HCEC 1CT (cell line): ENCODE data around the gene CRYL1.

Experiments
- DNase-seq: peaks from one replicate; pipeline ENCODE4 v3.0.0-alpha.2; 2017

CRYL1 gene

DNA sequence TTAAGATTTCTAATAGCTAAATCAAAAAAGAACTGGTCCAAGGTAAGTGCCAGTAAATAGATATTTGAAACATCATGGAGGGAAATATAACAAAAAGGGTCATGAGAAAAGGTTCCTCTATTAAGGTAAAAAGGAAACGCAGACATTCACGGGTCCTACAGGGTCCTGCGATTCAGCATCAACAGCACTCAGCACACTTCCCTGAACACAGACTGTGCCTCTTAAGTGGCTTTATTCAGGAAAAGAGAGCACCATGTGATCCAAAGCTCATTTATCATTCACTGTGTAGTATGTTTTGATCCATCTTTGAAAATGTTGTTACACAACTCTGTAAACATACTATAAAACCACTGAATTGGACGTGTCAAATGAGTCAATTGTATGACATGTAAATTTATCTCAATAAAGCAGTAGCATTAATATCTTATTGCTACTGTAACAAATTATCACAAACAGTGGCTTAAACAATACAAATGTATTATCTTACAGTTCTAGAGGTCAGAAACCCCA, 33.7 kb downstream of the CRYL1 start:
- DNase-seq: peak; percentile 44

DNA sequence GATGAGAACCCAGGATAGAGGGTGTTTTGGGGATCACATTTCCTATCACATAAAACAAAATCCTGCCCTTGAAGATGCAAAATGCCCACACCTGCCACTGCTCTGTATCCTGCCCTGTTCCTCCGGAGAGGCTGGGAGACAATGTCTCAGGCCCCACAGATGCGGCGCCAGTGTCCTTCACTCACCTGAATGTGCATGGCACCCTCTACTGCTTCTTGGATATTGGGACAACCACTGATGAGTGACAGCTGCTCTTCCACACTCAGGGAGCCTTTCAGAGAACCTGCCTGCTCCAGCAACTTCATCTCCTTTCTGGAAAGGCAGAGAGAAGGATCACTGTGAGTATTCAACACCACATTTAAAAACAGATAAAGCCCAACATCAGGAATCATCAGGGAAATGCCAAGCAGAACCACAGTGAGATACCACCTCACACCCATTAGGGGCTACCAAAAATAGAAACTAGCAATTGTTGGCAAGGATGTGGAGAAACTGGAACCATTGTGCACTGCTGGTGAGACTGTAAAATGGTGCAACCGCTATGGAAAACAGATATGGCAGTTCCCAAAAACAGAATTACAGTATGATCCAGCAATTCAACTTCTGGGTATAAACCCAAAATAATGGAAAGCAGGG, 36.4 kb downstream of the CRYL1 start:
- no peak for DNase-seq

DNA sequence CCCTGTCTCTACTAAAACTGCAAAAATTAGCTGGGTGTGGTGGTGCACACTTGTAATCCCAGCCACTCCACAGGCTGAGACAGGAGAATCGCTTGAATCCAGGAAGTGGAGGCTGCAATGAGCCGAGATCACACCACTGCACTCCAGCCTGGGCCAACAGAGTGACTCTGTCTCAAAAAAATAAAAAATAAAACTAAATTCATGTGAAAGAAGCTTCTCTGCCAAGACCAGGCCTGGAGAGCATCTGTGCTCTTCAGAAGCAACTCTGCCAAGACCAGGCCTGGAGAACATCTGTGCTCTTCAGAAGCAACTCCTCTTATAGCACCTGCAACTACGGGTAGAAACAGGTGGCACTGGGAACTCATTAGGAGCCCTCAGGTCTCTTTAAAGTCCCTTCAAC, 37.7 kb downstream of the CRYL1 start:
- no peak for DNase-seq

DNA sequence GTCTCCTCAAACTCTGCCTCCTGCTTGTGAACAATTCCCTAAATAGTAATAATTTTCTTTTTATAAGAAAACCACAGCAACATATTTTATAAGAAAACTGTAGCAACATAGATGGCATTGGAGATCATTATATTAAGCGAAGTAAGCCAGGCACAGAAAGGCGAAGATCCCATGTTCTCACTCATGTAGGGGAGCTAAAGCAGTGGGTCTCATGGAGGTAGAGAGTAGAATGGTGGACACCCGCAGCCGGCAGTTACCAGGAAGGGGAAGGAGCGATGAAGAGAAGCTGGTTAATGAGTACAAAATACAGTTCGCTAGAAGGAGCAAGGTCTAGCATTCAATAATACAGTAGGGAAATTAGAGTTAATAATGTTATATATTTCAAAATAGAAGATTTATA, 42.9 kb downstream of the CRYL1 start:
- no peak for DNase-seq

DNA sequence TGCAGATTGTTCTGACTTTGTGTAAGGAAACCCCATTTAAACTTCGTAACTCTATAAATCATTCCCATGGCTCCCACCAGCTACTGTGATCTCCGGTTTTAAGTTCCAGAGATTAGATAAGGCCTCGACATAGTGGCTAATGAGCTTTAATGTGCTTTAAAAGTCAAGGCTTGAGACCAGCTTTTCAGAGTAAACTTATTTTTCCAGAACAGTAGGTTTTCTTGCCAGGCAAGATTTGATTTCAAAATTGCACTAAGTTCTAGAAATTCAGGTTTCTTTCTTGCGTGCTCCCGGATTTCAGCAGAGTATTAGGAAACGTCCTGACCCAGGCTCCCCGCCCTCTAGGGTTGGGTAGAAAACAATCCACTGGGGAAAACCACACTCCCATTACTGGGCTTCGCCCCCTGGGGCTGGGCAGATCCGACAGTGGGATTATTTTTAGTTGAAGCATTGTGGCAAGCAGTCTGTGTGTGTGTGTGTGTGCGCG, 43.3 kb downstream of the CRYL1 start:
- DNase-seq: no peak

DNA sequence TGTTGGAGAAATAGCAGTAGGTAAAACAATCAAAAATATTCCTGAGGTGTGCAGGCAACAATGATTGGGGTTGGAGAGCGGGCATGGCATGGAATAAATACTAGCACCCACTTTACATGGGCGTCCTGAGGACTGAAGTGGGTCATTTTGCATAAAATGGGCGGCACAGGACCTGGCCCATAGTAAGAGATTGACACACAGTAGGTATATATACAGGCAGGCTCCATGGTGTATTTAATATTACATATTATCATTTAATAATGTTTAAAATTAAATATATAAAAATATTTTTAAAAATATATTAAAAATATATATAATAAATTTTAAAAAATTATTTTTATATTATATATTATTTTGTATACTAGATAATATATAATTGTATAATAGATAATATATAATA, 48.3 kb downstream of the CRYL1 start:
- no peak for DNase-seq

DNA sequence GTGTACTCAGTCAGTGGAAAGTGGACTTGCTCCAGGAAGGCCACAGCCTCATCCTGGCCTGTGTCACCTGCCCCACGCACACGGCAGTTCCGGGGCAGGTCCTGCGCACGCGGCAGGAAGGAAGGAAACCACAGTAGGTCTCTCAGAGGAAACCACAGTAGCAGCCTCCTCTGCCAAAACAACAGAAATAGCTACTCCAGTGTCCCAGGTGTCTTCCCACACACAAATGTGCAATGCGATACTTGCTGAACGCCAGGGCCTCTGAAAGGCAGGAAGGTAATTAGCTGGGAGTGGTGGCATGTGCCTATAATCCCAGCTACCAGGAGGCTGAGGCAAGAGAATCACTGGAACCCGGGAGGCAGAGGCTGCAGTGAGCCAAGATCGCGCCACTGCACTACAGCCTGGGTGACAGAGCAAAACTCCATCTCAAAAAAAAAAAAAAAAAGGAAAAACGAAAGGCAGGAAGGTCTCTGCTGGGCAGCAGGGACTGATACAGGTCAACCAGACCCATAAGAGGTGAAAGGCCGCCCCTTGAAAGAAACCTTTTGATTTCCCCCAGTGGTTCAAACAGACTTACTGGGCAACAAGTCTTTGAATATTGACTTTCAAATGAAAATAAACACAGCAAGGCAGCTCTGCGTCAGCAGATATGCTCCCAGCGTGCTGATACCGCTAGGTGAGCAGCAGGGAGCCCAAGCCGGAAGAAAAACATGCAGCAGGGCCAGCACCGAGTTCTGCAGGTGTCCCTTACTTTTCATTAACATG, 49.5 kb downstream of the CRYL1 start:
- DNase-seq: no peak

DNA sequence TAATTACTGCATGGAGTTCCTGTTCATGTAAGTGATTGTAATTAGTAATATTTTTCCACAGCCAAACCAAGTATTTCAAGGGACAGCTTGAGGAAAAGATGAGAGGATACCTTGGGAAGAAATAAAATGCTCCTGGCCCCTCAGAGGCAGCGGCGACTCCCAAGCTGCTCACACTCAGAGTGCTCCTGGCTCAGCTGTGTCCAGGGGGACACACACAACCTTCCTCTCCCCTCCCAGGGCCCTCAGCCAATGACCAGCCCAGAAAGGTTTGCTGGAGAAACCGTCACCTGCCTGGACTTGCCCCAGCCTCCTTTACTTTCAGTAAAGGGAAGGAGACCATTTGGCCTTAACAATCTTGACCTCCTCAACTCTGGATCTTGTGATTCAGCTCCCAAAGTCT, 51.1 kb downstream of the CRYL1 start:
- DNase-seq: no peak

DNA sequence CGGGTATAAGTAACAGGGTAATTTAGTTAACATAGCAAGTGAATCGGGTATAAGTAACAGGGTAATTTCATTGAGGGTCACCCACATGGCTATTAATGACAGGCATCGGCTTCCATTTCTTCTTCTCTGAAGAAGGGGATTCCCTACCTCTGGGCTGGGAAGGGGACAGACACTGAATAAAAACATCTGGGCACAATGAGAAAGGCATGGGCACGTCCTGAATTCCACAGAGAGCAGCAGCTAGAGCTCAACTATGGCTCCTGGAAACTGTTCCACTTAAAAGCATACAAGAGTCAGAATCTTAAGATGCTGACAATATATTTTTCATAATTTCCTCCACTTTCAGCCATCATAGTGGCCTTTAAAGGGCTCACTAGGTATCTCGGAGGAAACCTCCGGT, 51.8 kb downstream of the CRYL1 start:
- DNase-seq: no peak

DNA sequence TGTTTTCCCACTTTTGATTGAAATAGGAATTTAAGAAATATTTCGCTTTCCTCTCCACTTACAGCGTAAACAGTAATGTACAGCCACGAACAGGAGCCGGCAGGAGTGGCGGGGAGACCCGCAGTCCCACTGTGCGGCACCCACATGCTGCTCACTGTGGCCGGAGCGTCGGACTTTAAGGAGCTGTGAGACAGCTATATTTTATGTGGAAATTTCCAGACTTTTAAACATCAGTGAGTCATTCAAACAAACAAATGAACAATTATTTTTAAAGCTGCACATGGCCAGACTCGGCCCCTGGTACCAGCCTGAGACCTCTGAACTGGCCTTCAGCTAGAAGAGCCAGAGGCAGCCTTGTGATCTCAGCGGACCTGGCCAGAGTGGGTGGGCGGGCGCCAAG, 52.5 kb downstream of the CRYL1 start:
- peak; percentile 26 for DNase-seq

DNA sequence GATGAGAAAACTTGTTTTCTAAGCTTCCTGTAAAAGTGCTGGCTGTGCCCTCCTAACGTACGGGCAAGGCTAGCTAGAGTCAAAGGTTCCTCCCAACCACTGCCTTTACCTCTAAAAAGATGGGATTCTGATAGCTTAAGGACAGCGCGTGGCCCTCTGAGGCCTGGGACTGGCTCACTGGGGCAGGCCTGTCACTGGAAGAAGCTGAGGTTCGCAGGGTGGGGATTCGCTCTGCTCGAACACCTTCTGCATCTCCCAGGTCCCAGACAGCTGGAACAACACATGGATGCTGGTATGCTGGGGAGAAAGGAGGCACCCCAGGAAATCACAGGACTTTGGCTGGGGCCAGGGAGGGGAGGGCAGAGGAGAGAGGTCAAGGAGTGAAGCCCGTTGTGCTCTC, 53.1 kb downstream of the CRYL1 start:
- DNase-seq: no peak

DNA sequence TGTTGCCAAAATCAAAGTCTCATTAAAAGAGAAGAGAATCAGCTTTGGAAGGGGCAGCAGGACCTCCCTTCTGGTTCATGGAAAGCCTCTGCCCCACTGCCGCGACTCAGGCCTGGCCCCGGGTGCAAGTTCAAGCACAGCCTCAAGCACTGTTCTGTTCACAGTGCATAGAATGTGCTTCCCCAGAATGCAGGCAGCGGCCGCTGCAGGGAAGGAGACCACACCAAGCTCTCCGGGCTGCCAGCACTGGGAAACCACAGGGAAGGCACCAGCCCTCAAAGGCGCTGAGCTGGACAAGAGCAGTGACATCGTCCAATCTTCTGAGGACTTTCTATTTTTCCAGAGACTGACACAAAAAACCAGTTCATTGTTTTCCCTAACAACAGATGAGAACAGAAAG, 55.5 kb downstream of the CRYL1 start:
- DNase-seq: no peak

DNA sequence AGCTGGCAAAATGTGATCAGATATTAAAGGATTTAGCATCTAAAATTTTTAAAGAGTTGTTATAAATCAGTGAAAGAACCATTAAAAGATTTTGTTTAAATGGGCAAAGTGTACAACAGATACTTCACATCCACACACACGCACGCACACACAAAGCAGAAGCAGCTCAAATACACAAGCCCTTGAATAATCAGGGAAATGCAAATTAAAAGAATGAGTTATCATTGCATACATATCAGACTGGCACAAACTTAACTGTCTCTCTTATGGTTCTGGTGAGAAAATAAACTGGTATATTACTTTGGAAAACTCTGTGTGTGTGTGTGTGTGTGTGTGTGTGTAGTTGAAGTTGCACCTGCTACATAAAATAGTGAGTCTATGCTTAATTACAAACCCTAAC, 59.3 kb downstream of the CRYL1 start:
- no peak for DNase-seq

DNA sequence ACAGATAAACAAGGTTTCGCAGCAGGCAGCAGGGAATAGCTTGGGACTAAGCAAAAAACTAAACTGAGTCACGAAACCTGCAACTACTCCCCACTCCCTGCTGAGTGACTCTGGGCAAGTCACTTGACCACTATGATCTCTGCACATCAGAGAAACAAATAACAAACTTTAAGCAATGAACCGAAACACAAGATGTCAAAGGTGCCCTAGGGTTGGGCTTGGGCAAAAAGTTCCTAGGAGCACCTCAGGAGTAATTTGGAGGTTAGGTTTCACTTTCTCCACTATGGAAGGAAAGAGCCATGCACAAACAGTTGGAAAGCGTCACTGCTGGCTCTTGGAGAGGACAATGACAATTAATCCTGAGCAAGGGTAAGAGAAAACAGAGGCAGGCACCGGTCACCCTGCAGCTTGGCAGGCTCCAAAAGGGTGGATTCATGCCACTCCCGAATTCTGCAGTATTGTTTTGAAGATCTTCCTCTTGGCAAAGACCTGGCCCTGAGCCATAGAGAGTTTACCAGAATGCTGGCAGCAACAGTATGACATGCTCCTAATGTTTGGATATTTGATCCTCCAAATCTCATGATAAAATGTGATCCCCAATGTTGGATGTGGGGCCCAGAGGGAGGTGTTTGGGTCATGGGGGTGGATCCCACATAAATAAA, 60.3 kb downstream of the CRYL1 start:
- peak; percentile 34 for DNase-seq

DNA sequence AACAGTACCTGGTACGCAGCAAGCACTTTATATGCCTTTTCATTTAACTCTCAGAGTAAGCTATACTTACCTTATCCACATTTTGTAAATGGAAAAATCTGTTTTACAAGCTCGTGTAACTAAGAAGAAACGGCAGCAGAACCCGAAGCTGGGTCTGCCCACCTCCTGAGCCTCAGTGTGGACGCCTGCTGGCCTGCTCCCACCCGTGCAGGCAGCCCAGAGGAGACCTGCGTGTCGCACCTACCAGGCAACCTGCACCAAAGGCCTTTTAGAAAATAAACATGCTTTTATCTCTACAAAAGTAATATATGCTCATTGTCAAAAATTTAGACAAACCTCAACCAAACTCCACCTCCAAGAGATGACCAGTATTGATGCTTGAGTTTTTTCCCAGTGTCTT, 62.7 kb downstream of the CRYL1 start:
- DNase-seq: no peak

DNA sequence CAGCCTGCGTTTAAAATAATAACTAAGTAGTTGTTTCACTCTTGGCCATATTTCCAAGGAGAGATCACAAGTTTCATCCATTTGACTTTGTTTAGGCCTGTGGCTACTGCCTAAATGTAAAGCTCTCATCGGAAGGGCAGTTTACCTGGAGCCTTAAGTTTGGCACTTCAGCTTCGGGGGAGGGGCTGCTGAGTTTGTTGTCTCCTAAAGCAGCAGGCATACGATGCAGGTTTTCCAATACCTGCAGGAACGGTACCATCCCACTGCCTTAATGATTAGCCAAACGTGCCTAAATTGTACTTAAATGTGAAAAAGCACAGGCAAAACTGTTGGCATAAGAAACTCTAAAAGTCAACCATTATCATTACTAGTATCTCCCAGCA, 63.1 kb downstream of the CRYL1 start:
- DNase-seq: no peak

DNA sequence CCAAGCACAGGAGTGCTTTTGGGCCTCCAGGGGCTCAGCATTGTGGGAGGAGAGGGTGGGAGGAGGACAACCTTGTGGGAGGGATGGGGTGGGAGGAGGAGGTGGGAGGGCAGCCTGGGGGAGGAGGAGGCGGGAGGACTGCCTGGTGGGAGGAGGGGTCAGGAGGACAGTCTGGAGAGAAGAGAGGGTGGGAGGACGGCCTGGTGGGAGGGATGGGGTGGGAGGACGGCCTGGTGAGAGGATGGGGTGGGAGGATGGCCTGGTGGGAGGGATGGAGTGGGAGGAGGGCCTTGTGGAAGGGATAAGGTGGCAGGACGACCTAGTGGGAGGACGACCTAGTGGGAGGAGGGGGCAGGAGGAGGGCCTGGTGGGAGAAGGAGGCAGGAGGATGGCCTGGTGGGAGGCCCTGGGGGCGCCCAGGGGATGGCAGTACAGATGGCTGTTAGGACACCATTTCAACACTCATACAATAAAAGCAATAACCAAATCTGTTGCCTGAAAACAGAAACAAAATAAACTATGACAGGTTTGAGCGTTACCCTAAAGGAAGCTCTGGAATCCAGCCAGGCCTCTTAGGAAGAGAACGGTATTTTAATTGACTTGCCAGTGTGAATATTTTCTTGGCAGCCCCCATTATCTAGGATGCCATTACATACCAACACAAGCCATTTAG, 63.7 kb downstream of the CRYL1 start:
- no peak for DNase-seq

DNA sequence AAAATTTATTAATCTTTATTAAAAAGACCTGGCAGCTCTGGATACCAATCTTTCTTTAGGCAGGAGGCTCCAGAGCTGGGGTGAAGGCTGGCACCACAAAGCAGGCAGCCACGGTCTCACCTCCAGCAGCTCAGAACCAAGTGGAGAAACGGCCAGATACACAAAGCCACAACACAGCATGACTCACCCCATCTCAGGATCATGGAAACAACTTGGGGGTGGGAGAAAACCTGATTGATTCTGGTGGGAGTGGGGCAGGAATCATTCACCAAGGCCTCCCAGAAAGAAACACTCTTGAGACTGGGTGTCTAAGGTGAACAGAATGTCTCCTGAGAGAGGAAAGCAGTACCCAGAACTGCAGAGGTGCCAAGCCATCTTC, 64.2 kb downstream of the CRYL1 start:
- DNase-seq: peak; percentile 45

DNA sequence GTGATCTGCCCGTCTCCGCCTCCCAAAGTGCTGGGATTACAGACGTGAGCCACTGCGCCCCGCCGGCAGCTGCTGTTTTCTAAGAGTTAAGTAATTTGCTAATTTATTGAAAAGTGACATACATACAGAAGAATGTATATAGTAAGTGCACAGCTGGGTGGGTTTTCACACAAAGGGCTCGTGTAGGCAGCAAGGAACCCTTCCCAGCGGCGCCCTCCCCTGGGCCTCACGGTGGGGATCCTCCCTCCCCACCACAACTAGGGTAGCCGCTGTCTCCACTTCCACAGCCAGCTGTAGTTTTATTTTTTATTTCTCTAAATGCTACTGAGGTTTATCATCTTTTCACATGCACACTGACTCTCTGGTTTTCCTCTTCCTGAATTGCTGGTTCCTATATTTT, 64.9 kb downstream of the CRYL1 start:
- no peak for DNase-seq

DNA sequence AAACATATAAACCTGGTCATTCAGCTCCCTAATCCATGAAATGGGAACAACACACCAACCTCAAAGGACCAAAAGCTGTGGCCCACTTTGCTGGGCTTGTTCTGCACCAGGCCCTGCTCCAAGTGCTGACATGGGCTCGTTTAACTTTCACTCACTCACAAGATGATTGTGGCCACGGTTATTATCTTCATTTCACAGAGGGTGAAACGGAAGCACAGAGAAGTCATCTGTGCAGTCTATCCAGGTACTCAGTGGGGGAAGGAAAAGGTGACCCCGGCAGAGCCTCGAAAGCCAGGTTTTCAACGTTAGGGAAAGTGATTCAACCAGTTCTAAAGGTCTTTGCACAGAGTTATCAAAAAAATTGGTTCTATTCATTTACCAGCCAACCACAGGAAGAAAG, 68.0 kb downstream of the CRYL1 start:
- DNase-seq: no peak

DNA sequence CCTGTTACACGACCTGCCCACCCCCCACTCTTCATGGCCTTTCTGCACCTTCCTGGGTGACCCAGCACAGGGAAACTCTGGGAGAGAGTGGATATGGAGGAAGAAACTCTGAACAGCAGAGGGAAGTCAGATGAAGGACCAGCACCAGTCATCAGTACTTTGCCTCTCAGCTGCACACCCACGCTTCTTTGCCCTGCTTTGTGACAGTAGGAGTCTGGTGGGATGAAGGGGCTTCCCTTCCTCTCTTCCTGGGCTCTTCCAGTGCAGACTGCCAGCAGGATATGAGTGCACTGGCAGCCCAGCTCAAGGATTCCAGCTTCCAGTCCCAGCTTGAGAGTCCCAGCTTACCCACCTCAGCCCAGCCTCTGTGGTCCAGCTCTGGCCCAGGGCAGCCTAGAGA, 68.9 kb downstream of the CRYL1 start:
- DNase-seq: no peak

DNA sequence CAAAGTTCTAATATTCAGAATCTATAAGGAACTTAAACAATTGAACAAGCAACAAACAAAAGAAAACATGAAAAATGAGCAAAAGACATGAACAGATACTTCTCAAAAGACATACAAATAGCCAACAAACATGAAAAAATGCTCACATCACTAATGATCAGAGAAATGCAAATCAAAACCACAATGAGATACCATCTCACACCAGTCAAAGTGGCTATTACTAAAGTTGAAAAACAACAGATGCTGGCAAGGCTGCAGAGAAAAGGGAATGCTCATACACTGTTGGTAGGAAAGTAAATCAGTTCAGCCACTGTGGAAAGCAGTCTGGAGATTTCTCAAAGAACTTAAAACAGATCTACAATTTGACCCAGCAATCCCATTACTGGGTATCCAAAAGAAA, 74.3 kb downstream of the CRYL1 start:
- DNase-seq: no peak

DNA sequence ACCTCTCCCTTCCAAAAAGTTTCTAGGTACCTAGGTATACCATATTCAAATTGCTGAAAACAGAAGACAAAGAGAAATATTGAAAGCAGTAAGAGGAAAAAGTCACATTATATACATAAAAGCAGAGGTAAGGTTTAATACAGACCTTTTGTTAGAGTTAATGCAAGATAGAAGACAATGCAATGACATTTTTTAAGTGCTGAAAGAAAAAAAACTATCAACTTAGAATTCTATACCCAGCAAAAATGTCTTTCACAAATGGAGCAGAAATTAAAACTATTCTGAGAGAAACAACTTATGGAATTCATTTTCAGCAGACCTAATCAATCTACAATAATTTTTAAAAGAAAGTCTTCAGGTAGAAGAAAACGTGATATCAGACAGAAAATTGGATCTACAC, 77.2 kb downstream of the CRYL1 start:
- DNase-seq: no peak

DNA sequence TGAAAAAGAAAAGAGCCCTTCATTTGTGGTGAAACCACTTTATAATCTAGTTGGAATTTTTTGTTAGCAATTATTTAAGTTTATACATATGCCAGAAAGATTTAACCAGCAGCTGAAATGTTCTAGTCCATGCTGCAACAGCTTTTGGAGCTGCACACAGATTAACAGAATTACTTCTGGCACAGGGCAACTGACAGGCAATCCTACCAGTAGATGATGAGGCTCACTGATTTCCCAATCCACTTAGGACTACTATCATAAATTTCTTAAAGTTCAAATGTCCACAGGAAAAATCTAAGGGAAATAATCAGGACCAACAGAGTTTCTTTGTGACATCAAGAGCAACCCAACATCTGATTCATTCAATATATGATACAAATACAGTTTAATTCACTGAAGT, 78.8 kb downstream of the CRYL1 start:
- DNase-seq: no peak
